ENCODE data around the gene HEPN1. TPM values are rescaled to one million over a fixed set of nuclear protein-coding genes. Genes with fewer than 3 reads are reported as not detected.

Gene HEPN1
- total RNA-seq, 2 donors from 2014 or later: not detected

DNA sequence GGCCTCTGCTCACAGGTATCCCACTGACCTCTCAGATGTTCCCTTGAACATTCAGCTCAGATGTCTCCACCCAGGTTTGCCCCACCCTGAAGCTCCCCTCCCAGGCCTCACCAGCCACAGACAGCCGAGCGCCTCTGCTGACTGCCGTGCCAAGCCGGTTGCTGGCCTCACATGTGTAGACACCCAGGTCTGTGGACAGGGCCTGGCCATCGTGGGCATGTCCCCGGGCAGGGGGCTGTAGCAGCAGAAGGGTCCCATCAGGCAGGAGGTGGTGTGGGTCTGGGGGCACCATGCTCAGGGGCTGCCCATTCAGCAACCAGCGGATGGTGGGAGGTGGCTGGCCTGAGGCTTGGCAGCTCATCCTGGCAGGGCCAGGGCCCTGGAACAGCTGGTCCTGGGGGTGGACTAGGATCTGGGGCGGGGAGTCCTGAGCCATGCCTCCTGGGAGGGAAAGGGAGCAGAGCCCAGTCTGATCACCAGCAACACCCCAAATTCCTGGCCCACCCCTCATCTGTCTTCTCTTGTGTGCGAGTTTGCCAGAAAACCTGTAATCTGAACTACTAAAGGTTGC, 22.1 kb upstream of the HEPN1 start:
- peak overlapping the region in 1 of 2 donors; percentile 12 for H3K4me3 ChIP-seq
- TF ChIP-seq POLR2A (IDR thresholded peaks at IDR 0.05) (no peak), POLR2AphosphoS5 (IDR thresholded peaks at IDR 0.05) (no peak), CTCF (IDR thresholded peaks at IDR 0.05) (no peak)
- no peaks in the 10 kb centered on the region for H3K9me3 ChIP-seq
- H3K4me1 ChIP-seq (replicated peaks): no peaks in the 10 kb centered on the region
- no peaks in the 10 kb centered on the region for H3K36me3 ChIP-seq
- peak overlapping the region in 1 of 2 donors; percentile 35 for H3K27ac ChIP-seq
- intact Hi-C loops (cut with DNase I): no loop called here
- 86% methylated on average over 9 of the region's 9 CpGs for WGBS
- H3K27me3 ChIP-seq (replicated peaks; ENCODE audit: insufficient read depth): no peaks in the 10 kb centered on the region
- DNase-seq (ENCODE audit: low spot score): no peak

DNA sequence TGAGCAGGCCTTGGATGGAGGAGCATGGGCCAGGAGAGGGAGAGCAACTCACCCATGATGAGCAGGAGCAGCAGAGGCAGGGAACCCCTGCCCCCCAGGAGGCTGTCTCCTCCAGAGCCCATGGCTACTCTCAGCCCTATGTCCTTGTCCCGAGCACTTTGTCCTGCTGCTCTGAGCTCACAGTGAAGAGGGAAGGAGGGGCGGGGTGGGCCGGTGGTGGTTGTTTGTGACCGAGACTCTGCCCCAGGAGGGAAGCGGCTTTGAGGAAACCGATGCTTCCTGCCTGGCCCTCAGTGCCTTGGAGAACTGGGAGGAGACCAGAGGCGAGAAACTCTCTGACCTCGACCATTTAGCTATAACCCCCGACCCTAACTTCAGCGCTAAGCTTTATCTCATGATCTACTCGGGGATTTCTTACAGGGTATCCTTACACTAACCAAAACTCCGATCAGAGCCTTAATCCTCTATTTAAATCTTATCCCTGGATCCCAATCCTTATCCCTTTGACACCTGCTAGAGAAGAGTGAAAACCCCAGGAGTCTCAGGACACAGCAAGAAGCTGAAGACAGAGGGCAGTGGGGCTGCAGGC, 21.3 kb upstream of the HEPN1 start, which contains the start of gene ROBO4:
Gene ROBO4 (minus strand): TSS at position 192 of the 589 bp plus-strand sequence. CDS start 70 bp downstream, at position 122.
- TF ChIP-seq POLR2AphosphoS5 (IDR thresholded peaks at IDR 0.05): no peak
- TF ChIP-seq POLR2A (IDR thresholded peaks at IDR 0.05): no peak
- no peak for TF ChIP-seq CTCF (IDR thresholded peaks at IDR 0.05)
- H3K4me3 ChIP-seq: peak within 1 kb of the TSS in 1 of 2 donors; percentile 12
- WGBS: 67% methylated on average over 12 of the region's 12 CpGs
- H3K27ac ChIP-seq: peak within 1 kb of the TSS in 1 of 2 donors; percentile 35
- intact Hi-C loops (cut with DNase I): no loop called here
- no peaks in the 10 kb centered on the region for H3K9me3 ChIP-seq
- H3K4me1 ChIP-seq (replicated peaks): no peaks in the 10 kb centered on the region
- no peaks in the 10 kb centered on the region for H3K27me3 ChIP-seq (replicated peaks; ENCODE audit: insufficient read depth)
- H3K36me3 ChIP-seq: no peaks in the 10 kb centered on the region
- no peak for DNase-seq (ENCODE audit: low spot score)

DNA sequence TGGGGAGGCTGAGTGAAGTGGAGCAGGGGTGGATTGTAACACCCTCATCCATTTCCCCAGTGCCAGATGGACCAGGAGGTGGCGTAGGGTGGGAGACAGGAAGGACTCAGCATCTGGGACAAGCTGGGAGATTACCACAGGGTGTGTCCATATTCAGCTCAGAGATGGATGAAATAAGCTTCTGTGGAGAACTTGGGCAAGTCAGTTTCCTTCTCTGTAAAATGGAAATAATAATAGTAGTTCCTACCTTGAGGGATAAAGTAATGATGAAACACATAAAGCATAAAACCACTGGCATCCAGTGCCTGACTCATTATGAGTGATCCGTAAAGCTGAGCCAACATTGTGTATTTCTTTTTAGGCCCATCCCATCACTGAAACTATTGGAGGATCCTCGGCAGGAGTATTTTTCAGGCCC, 20.8 kb upstream of the HEPN1 start:
- Histone ChIP-seq H3K36me3 (no peaks in the 10 kb centered on the region), H3K27ac (no peak overlapping the region), H3K4me1 (replicated peaks) (no peaks in the 10 kb centered on the region), H3K27me3 (replicated peaks; ENCODE audit: insufficient read depth) (no peaks in the 10 kb centered on the region), H3K9me3 (no peaks in the 10 kb centered on the region), H3K4me3 (no peak overlapping the region)
- 51% methylated on average over 3 of the region's 3 CpGs for WGBS
- DNase-seq (ENCODE audit: low spot score): no peak
- no peak for TF ChIP-seq POLR2AphosphoS5 (IDR thresholded peaks at IDR 0.05)
- no peak for TF ChIP-seq CTCF (IDR thresholded peaks at IDR 0.05)
- TF ChIP-seq POLR2A (IDR thresholded peaks at IDR 0.05): no peak
- intact Hi-C loops (cut with DNase I): no loop called here

DNA sequence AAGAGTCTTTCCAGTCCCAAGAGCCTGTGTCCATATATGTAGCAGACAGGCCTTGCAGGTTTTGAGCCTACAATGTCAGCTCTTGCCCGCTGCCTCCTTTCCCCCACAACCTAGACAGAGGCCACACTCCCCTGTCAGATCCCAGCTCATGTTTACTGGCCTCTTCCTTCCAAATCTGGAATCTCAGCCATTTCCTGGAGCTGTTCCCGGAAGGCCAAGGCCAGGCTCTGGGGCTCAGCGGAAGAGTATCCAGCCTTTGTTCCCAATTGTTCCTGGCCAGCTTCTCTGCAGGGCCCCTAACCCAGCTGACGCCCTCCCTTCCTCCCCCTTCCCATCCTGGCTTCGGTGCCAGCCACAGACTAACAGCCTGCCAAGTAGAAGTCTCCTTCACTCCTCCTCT, 20.3 kb upstream of the HEPN1 start:
- peak; percentile 13 for TF ChIP-seq POLR2AphosphoS5 (IDR thresholded peaks at IDR 0.05)
- no peak for TF ChIP-seq CTCF (IDR thresholded peaks at IDR 0.05)
- H3K27ac ChIP-seq: no peak overlapping the region
- H3K4me3 ChIP-seq: no peak overlapping the region
- no peaks in the 10 kb centered on the region for H3K27me3 ChIP-seq (replicated peaks; ENCODE audit: insufficient read depth)
- DNase-seq (ENCODE audit: low spot score): no peak
- intact Hi-C loops (cut with DNase I): no loop called here
- 31% methylated on average over 5 of the region's 5 CpGs for WGBS
- no peaks in the 10 kb centered on the region for H3K9me3 ChIP-seq
- H3K36me3 ChIP-seq: no peaks in the 10 kb centered on the region
- no peaks in the 10 kb centered on the region for H3K4me1 ChIP-seq (replicated peaks)

All from prostate gland (tissue), 2 donors.